22Rv1 (cell line): ENCODE data around the gene PIK3R5.

Source experiments
- ZFX ChIP-seq: fragments of 450-650 bp; IDR thresholded peaks from 2 replicates; pipeline ENCODE4 v1.6.1; 2017; ENCODE audit warnings: antibody characterized with exemption, borderline replicate concordance
- TF ChIP-seq, protein P1 (sequence below): fragments of 450-650 bp; IDR thresholded peaks from 2 replicates; pipeline ENCODE4 v1.5.1; 2017; ENCODE audit warnings: mild to moderate bottlenecking

DNA sequence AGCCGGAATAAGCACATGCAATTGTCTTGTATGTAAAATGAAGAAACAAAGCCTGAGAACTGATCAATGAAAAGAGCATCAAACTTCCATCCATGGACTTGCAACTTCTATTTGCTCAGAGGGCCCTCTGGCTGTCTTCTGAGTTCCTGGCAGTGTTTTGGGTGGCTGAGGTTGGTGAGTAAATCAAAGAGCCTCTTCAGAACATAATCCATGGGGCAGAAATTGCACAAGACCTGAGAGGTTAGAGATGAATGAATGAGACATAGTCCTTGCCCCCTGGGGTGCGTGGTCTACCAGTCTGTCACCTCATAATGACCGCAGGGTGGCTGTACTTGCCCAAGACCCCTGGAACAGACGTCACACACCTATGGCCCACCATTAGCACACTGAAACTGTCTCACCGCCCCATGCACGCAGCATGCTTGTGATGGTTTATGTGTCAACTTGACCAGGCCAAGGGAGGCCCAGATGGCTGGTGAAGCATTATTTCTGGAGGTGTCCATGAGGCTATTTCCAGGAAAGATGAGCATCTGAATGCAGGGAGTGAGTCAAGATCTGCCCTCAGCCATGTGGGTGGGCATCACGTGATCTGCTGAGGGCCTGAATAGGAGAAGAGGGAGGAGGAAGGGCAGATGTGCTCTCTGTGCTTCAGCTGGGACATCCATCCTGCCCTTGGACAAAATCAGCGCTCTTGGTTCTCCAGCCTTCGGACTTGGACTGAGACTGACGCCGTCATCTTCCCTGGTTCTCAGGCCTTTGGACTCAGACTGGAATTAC, 106.3 kb downstream of the PIK3R5 start:
- TF ChIP-seq, protein P1, sequence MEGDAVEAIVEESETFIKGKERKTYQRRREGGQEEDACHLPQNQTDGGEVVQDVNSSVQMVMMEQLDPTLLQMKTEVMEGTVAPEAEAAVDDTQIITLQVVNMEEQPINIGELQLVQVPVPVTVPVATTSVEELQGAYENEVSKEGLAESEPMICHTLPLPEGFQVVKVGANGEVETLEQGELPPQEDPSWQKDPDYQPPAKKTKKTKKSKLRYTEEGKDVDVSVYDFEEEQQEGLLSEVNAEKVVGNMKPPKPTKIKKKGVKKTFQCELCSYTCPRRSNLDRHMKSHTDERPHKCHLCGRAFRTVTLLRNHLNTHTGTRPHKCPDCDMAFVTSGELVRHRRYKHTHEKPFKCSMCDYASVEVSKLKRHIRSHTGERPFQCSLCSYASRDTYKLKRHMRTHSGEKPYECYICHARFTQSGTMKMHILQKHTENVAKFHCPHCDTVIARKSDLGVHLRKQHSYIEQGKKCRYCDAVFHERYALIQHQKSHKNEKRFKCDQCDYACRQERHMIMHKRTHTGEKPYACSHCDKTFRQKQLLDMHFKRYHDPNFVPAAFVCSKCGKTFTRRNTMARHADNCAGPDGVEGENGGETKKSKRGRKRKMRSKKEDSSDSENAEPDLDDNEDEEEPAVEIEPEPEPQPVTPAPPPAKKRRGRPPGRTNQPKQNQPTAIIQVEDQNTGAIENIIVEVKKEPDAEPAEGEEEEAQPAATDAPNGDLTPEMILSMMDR = no peak
- no peak for TF ChIP-seq ZFX
